Activated T-cell treated with anti-CD3 and anti-CD28 coated beads, Interleukin-2, amount 50 U/mL, for 1 hour (primary cell): ENCODE results near the gene ZNF281.

Experiments
- DNase-seq: peaks from one replicate; pipeline ENCODE4 v3.0.0-alpha.2; 2020

The ZNF281 gene

DNA sequence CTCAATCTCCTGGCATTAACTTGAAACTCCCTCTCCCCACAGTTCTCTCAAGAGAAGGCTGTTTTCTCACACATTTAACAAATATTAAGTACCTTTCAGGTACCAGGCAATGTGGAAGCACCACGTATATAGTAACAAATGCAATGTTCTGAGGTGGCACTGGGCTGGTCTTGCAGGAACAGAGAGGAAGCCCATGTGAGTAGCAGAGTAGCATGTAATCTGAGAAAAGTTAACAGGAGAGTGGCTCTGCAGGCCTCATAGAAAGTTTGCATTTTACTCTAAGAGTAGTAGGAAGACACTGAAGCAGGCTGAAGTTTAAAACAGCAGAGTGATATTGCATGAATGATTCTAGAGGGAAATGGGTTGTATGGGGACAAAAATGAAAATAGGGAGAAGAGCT, 21.0 kb downstream of the ZNF281 start:
- DNase-seq: no peak

GRCh38 chr1:200386416-200386815, 23.4 kb downstream of the ZNF281 start:
- DNase-seq: no peak

GRCh38 chr1:200384818-200385390, 24.9 kb downstream of the ZNF281 start:
- DNase-seq: no peak

DNA sequence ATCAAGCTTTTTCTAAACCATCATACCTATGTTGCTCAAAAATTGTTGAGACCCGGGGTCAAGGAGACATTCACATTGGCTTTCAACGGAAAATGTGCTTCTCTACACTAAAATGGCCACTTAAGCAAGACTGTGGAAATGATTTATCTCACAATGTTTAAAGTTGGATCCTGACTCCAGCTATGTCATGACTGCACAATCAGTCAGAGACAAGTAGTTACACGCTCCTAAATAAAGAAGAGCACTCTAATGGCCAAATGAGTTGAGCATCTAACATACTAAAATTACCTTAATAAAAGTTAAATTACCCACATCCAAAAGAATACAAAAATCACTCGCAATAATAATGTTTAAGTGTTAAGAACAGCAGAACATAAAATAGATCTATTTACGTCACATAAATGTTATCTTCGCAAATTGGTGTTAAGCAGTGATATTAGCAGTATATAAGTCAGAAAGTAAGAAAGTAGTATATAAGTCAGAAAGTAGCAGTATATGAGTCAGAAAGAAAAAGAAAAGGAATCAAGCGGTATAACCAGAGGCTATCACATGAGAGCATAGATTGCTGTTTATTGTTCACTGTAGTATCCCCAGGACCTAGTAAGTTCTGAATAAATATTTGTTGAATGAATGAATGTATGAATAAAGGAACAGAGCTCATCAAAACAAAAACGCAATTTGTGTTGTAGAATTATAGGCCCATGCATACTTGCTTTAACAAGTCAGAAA, 28.4 kb downstream of the ZNF281 start:
- no peak for DNase-seq

DNA sequence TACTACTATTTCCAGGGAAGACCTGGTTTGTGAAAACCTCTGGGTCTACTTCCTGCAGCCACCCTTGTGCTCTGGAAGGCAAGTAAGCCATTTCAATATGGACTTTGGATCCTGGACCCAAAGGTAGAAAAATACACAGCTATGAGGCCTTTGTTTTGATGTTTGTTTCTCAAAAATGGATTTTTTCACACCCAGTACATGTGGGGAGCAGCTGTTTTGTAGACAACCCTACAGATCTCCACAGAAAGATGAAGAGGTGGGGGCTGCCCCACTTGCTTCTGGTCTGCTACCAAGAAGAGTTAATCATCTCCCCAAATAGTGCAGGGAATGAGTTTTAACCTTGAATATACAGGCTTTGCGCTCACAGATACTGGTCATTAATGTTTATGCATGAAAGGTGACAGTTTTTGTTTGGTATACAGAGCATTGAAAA, 29.2 kb downstream of the ZNF281 start:
- DNase-seq: no peak

GRCh38 chr1:200379940-200380588, 29.8 kb downstream of the ZNF281 start:
- DNase-seq: no peak

DNA sequence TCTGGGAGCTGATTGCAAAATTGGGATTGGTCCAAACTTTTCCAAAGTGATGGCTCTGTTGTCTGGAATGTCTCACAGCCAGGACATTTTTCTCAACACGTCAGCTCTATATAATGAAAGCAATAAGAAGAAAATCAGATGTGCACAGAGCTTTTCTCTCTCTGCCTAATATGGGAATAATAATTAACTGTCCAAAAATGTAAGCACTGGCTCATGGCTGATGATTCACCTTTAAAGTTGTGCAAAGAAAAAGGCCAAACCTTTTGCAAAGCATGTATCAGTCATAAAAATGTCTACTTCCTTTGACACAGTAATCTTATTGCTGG, 30.4 kb downstream of the ZNF281 start:
- DNase-seq: no peak

DNA sequence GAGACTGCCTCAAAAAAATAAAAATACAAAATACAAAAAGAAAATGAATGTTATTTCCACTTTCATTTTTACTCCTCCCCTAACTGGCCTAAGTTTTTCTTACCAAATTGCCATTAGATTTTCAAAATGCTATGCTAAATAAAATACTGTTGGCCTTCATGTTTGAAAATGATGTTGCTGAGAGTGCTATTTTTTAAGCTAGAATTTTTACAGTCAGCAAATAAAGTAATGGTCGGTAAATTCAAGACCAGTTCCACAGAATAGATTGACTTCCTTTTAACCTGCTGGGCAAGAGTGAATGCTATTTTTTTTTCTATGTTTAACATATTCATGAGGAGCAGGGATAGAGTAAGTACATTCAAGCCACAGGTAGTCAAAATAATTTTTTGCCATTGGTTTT, 31.7 kb downstream of the ZNF281 start:
- DNase-seq: no peak

- no peak for DNase-seq
These were observed 33.3 kb downstream of the ZNF281 start for GRCh38 chr1:200376528-200376927.

DNA sequence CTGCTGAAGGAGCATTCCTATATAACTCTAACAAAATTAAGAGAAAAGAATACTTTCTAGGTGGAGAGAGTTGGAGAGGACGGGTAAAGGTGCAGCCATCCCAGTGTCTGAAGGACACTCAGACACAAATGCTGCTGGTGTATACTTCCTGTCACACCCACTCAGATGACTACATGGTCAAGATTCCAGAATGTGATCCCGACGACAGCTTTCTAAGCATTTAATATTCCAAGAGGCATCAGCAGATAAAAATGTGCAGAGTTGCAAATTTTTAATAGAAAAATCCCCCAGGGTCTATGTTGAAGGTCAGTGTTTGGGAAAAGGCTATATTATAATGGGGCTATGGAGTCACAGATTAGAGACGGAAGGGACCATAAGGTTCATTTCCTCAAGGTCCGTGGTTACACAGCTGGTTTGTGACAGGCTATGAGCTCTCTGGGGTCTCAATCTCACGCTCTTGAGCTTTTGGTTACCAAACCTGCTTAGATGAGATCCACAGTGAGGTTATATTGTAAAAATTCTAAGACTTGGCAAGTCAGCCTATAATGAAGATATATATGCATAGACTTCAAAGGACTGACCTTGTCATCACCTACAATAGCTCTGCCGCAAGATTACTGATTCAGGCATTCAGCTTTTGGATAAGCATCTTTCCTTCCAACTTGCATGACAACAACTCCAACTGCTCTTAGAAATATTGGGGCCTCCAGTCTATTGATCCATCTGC, 35.1 kb downstream of the ZNF281 start:
- no peak for DNase-seq

DNA sequence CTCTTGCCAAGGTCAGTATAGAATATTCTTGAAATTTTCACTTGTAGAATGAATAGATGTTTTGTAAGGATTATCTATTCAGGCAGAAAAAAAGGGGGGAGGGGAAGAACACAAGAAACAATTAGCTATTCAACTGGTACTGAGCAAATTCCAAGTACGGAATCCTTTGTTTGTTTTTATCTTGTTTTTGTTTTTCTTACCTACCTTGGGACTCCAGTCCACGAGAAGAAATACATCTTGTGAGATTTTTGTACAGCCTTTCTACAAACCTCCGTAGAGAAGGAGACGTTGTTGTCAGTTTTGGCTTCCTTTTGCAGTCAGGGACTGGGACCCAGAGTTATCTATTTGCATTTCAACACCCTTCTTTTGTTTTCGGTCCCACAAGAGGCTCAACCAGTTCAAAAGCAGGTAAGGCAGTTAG, 36.0 kb downstream of the ZNF281 start:
- DNase-seq: no peak

DNA sequence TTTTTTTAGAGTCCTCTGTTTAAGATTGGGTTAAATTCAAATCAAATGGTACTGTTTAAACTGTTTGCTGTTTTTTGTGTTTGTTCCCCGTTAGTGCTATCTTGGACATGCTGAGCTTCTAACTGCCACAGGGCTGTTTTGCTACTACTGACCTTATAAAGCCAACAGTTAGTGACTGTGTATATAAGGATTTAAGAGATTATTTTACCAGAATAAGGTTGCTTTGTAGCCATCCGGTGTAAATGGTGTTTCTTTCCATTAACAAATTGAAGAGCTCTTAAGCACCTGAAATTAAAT, 37.0 kb downstream of the ZNF281 start:
- DNase-seq: no peak

DNA sequence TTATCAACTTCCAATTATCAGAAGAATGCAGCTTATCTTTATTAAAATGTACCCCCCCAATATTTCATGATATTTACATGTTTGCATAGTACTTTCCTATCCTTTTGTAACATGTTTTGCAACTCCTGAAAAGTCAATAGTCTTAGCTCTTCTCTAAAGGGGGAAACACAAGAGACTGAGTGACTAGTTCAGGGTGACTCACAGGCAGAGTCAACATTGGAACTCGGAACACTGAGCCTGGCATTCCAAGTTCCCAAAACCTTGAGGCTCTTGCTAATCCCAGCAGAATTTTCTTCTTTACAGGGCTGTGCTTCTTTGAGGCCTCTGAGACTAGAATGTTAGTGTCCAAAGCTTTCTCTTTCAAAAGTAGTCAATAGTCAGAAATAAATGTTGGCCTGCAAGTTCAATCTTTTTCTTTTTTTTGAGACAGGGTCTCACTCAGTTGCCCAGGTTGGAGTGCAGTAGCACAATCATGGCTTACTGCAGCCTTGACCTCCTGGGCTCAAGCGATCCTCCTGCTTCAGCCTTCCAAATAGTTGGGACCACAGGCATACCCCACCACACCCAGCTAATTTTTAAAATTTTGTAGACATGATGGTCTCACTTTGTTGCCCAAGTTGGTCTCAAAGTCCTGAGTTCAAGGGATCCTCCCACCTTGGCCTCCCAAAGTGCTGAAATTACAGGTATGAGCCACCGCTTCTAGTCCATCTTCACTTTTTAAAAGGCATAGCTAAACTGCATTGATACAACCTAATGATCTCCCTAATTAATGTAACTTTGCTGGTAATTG, 37.5 kb downstream of the ZNF281 start:
- no peak for DNase-seq

- no peak for DNase-seq
These were observed 40.1 kb downstream of the ZNF281 start for GRCh38 chr1:200369706-200370105.

- no peak for DNase-seq
These were observed 40.7 kb downstream of the ZNF281 start for GRCh38 chr1:200369131-200369530.

DNA sequence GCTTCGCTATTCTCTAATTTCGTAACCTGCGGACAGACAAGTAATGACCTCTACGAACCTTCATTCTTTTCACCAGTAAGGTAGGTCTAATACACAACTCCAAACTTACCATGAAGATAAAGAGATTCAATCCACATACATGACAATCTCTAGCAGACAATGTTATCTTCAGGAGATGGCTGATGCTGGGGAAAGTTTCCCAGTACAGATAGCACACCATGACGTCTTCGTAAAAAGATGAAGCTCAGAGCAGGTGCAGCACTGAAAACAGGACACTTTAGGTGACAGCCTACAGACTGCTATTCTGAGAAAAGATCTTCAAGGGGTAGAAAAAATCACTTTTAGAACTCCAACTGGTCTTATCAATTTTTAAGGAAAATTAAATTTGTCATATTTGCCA, 41.3 kb downstream of the ZNF281 start:
- no peak for DNase-seq

GRCh38 chr1:200367841-200368534, 41.8 kb downstream of the ZNF281 start:
- DNase-seq: no peak

DNA sequence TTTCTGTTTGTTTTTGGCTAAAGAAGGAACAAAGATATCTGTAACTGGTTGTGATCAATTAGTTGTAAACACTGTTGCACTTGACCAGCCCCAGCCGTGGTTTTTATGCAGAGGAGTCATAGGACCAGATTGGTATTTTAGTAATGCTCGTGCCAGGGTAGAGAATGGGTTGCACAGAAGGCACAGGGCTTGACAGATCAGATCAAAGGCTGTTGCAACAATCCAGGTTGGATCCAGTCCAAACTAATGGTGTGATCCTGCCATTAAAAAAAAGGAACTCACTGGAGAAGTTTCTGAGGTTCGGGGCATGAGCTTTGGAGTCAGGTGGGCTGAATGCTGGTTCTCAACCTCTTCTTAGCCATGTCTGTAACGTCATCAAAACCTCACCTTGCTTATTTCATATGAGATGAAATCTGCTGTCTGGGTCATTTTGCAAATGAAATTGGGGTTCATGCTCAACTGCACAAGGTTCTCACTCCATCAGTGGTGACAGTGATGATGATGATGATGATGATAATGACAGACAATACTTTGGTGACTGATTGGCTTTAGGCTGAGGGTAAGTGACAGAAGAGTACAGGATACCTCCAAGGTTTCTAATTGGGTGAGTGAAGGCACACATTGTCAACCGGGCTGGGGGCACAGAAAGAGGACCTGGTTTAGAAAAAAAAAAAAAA, 43.1 kb downstream of the ZNF281 start:
- DNase-seq: no peak

- DNase-seq: no peak
These were observed 43.9 kb downstream of the ZNF281 start for GRCh38 chr1:200365897-200366426.

- no peak for DNase-seq
These were observed 45.0 kb downstream of the ZNF281 start for GRCh38 chr1:200364831-200365230.

DNA sequence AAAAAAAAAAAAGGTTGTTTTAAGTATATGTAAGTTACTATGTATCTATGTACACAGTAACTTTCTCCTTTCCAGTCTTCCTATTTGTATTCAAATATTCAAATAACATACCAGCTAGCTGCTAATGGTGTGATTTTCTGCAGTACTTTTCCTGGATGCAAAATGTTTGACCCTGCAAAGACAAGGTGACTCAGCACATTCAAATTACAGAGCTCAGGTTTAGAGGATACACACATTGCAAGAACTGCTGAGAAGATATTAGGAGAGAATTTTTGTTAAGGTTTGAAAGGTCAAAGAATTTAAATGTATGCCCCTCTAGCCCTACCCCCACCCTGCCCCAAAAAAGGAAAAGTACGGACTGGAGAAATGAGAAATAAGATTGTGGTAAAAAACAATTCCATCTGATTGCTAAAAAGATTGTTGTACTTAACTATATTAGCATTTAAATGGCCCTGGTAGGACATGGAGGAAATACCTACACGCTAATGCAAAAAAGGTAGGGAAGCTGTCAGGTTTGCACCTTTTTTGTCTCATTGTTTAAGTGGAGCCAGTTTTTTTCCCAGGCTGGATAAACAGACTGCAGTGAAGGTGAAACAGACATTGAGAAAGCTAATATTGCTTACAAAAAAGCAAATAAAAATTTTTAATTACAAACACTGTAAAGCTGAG, 45.6 kb downstream of the ZNF281 start:
- DNase-seq: no peak
